Glomerular visceral epithelial cell (primary cell): ENCODE results near the gene COL6A5.

Experiments used
- DNase-seq: peaks from one replicate; pipeline ENCODE4 v3.0.0-alpha.2; 2016; ENCODE audit errors: extremely low spot score

Gene COL6A5

GRCh38 chr3:130516645-130517512, 171.4 kb downstream of the COL6A5 start, which contains the start of gene COL6A6:
Gene COL6A6, plus strand, starts transcription at chr3:130517177. Its CDS starts 43,188 bp downstream, at chr3:130560365.
- DNase-seq: no peak

- DNase-seq: no peak
Observed at GRCh38 chr3:130517602-130518001, 172.1 kb downstream of the COL6A5 start.

- DNase-seq: no peak
Observed at GRCh38 chr3:130519754-130520153, 174.3 kb downstream of the COL6A5 start.

GRCh38 chr3:130522399-130522798, 176.9 kb downstream of the COL6A5 start:
- no peak for DNase-seq

GRCh38 chr3:130527426-130527825, 182.0 kb downstream of the COL6A5 start:
- no peak for DNase-seq

- no peak for DNase-seq
Observed at GRCh38 chr3:130528120-130528519, 182.6 kb downstream of the COL6A5 start.

- no peak for DNase-seq
Observed at GRCh38 chr3:130529486-130530215, 184.2 kb downstream of the COL6A5 start.

GRCh38 chr3:130533247-130533646, 187.8 kb downstream of the COL6A5 start:
- DNase-seq: no peak
